Measurements from ENCODE around the gene GORAB. TPM values are rescaled to one million over a fixed set of nuclear protein-coding genes. Genes with fewer than 3 reads are reported as not detected.

GORAB gene
- total and polyA plus RNA-seq, 9 of the 15 experiments (the other 6 are each of a cell fraction or from before 2014, with no cell fraction given) = 4.4 to 12.9 (median 8.9) TPM

DNA sequence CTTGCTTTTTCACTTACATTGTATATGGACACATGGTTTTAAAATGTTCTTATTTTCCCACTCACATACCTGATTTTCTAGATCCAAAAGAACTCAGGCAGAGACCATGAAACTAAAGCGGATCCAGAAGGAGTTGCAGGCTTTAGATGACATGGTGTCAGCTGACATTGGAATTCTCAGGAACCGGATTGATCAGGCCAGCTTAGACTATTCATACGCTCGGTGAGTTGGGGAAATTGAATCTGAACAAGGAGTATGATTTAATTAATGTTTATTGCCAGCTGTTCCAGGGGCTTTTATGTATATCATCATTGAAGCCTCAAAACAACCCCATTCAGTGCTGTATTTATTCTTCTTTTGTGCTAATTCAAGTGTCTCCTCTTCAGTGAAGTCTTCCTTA lies 12.7 kb downstream of the GORAB start:
- H2AFZ ChIP-seq (ENCODE audit: low read depth, low read length) = no peak overlapping the region
- H3K79me2 ChIP-seq (ENCODE audit: control insufficient read depth, insufficient read depth, low read length) = no peaks in the 10 kb centered on the region
- no peaks in the 10 kb centered on the region for H3K4me1 ChIP-seq (replicated peaks in 1 of 2; ENCODE audit: control insufficient read depth in 2 of 2, insufficient read depth in 2 of 2, low read length in 2 of 2)
- no peak for ATAC-seq
- H3K27me3 ChIP-seq (ENCODE audit: control insufficient read depth in 2 of 2, insufficient read depth in 2 of 2, low read length in 2 of 2) = no peaks in the 10 kb centered on the region
- WGBS (ENCODE audit: insufficient coverage, low coverage, missing lambda C conversion rate) = 96% methylated on average over 4 of the region's 4 CpGs
- H4K20me1 ChIP-seq (replicated peaks; ENCODE audit: control insufficient read depth, insufficient read depth, low read length) = no peaks in the 10 kb centered on the region
- no peak for DNase-seq (ENCODE audit: extremely low read depth in 1 of 4, low spot score in 3 of 4)
- ChIA-PET CTCF (ENCODE audit: low intra/inter-chr PET ratio) (no interaction called here), POLR2A (interaction anchor here (0.6 to 1.4 kb wide), 3 partner anchors 11 to 14 kb away, joined by 3 to 4 read pairs (median 3); partner anchors contain the start of gene GORAB)
- no peak overlapping the region for H3K4me3 ChIP-seq
- BruUV-seq (replicated peaks) = no TSS peak
- H3K9ac ChIP-seq (ENCODE audit: insufficient read depth in 1 of 2, low read depth in 2 of 2, low read length in 2 of 2) = no peak overlapping the region
- H3K9me3 ChIP-seq (replicated peaks; ENCODE audit: control insufficient read depth, insufficient read depth, low read depth, low read length) = no peaks in the 10 kb centered on the region
- FAIRE-seq = peak; percentile 48
- TF ChIP-seq, protein P1, sequence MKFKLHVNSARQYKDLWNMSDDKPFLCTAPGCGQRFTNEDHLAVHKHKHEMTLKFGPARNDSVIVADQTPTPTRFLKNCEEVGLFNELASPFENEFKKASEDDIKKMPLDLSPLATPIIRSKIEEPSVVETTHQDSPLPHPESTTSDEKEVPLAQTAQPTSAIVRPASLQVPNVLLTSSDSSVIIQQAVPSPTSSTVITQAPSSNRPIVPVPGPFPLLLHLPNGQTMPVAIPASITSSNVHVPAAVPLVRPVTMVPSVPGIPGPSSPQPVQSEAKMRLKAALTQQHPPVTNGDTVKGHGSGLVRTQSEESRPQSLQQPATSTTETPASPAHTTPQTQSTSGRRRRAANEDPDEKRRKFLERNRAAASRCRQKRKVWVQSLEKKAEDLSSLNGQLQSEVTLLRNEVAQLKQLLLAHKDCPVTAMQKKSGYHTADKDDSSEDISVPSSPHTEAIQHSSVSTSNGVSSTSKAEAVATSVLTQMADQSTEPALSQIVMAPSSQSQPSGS (CRISPR knock-in tag; IDR thresholded peaks at IDR 0.05) = no peak
- TF ChIP-seq, protein P2, sequence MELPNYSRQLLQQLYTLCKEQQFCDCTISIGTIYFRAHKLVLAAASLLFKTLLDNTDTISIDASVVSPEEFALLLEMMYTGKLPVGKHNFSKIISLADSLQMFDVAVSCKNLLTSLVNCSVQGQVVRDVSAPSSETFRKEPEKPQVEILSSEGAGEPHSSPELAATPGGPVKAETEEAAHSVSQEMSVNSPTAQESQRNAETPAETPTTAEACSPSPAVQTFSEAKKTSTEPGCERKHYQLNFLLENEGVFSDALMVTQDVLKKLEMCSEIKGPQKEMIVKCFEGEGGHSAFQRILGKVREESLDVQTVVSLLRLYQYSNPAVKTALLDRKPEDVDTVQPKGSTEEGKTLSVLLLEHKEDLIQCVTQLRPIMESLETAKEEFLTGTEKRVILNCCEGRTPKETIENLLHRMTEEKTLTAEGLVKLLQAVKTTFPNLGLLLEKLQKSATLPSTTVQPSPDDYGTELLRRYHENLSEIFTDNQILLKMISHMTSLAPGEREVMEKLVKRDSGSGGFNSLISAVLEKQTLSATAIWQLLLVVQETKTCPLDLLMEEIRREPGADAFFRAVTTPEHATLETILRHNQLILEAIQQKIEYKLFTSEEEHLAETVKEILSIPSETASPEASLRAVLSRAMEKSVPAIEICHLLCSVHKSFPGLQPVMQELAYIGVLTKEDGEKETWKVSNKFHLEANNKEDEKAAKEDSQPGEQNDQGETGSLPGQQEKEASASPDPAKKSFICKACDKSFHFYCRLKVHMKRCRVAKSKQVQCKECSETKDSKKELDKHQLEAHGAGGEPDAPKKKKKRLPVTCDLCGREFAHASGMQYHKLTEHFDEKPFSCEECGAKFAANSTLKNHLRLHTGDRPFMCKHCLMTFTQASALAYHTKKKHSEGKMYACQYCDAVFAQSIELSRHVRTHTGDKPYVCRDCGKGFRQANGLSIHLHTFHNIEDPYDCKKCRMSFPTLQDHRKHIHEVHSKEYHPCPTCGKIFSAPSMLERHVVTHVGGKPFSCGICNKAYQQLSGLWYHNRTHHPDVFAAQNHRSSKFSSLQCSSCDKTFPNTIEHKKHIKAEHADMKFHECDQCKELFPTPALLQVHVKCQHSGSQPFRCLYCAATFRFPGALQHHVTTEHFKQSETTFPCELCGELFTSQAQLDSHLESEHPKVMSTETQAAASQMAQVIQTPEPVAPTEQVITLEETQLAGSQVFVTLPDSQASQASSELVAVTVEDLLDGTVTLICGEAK (IDR thresholded peaks at IDR 0.05) = no peak
- TF ChIP-seq, protein P2 (CRISPR knock-in tag; IDR thresholded peaks at IDR 0.05) = no peak
- TF ChIP-seq, protein P3, sequence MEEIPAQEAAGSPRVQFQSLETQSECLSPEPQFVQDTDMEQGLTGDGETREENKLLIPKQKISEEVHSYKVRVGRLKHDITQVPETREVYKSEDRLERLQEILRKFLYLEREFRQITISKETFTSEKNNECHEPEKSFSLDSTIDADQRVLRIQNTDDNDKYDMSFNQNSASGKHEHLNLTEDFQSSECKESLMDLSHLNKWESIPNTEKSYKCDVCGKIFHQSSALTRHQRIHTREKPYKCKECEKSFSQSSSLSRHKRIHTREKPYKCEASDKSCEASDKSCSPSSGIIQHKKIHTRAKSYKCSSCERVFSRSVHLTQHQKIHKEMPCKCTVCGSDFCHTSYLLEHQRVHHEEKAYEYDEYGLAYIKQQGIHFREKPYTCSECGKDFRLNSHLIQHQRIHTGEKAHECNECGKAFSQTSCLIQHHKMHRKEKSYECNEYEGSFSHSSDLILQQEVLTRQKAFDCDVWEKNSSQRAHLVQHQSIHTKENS (CRISPR knock-in tag; IDR thresholded peaks at IDR 0.05) = no peak
- TF ChIP-seq, protein P4, sequence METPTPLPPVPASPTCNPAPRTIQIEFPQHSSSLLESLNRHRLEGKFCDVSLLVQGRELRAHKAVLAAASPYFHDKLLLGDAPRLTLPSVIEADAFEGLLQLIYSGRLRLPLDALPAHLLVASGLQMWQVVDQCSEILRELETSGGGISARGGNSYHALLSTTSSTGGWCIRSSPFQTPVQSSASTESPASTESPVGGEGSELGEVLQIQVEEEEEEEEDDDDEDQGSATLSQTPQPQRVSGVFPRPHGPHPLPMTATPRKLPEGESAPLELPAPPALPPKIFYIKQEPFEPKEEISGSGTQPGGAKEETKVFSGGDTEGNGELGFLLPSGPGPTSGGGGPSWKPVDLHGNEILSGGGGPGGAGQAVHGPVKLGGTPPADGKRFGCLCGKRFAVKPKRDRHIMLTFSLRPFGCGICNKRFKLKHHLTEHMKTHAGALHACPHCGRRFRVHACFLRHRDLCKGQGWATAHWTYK (CRISPR knock-in tag; IDR thresholded peaks at IDR 0.05) = no peak
- TF ChIP-seq, protein P5, sequence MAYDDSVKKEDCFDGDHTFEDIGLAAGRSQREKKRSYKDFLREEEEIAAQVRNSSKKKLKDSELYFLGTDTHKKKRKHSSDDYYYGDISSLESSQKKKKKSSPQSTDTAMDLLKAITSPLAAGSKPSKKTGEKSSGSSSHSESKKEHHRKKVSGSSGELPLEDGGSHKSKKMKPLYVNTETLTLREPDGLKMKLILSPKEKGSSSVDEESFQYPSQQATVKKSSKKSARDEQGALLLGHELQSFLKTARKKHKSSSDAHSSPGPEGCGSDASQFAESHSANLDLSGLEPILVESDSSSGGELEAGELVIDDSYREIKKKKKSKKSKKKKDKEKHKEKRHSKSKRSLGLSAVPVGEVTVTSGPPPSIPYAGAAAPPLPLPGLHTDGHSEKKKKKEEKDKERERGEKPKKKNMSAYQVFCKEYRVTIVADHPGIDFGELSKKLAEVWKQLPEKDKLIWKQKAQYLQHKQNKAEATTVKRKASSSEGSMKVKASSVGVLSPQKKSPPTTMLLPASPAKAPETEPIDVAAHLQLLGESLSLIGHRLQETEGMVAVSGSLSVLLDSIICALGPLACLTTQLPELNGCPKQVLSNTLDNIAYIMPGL (CRISPR knock-in tag; IDR thresholded peaks at IDR 0.05) = no peak
- intact Hi-C loops (cut with micrococcal nuclease) = no loop called here
- H3K27ac ChIP-seq (ENCODE audit: extremely low read depth, low read depth, low read length) = no peak overlapping the region
- H3K36me3 ChIP-seq (ENCODE audit: control insufficient read depth, insufficient read depth, low read length) = peaks cover 76% of the 10 kb centered on the region
- in situ Hi-C loops (cut with MboI) = loop anchor here (25.0 kb wide), 1 partner anchor 1068 kb away; the partner anchor contains the start of gene MYOCOS
- no peak overlapping the region for H3K4me2 ChIP-seq (ENCODE audit: insufficient read depth, low read length)
- no peaks in the 10 kb centered on the region for H3K9me1 ChIP-seq (ENCODE audit: control insufficient read depth, insufficient read depth, low read length)

All from K562 (cell line).